ENCODE data around the gene MYO18B. TPM values are rescaled to one million over a fixed set of nuclear protein-coding genes. Genes with fewer than 3 reads are reported as not detected.

MYO18B gene
- total RNA-seq, 4 donors from 2014 or later, result under 0.01 to 0.50 (median 0.13) TPM

DNA sequence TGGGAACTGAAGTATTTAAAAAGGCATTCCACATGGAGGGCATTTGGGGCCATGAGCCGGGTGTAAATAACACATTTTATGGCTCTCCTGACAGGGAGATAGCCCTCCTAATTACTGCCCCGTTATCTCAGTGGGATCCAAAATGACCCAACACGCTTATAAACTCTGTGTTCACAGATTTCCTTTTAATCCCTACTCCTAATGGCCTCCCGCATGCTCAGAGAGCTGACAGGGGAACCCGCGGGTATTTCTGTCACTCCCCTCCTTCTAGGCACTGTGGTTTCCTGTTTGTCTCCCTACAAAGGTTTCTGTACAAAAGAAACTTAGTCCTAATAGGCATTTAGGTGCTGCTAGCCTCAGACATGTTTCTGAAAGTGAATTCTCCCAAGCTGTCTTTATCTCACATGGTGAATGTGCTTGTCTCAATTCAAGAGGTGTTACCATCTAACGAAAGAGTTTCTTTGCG lies 224.5 kb downstream of the MYO18B start:
- Histone ChIP-seq H3K9me3 (peaks cover 0 to 9% (median 2%) of the 10 kb centered on the region in 4 donors), H3K27me3 (peaks cover 0 to 41% (median 2%) of the 10 kb centered on the region in 4 donors), H3K36me3 (peaks cover 0 to 13% (median 0%) of the 10 kb centered on the region in 4 donors), H3K27ac (replicated peaks in 1 of 4) (no peak overlapping the region), H3K4me3 (no peak overlapping the region), H3K4me1 (peaks cover 0 to 6% (median 0%) of the 10 kb centered on the region in 4 donors)
- no peak for TF ChIP-seq POLR2A (IDR thresholded peaks at IDR 0.05; ENCODE audit: low read depth)
- no peak for TF ChIP-seq POLR2AphosphoS5 (IDR thresholded peaks at IDR 0.05)
- TF ChIP-seq, protein P1, sequence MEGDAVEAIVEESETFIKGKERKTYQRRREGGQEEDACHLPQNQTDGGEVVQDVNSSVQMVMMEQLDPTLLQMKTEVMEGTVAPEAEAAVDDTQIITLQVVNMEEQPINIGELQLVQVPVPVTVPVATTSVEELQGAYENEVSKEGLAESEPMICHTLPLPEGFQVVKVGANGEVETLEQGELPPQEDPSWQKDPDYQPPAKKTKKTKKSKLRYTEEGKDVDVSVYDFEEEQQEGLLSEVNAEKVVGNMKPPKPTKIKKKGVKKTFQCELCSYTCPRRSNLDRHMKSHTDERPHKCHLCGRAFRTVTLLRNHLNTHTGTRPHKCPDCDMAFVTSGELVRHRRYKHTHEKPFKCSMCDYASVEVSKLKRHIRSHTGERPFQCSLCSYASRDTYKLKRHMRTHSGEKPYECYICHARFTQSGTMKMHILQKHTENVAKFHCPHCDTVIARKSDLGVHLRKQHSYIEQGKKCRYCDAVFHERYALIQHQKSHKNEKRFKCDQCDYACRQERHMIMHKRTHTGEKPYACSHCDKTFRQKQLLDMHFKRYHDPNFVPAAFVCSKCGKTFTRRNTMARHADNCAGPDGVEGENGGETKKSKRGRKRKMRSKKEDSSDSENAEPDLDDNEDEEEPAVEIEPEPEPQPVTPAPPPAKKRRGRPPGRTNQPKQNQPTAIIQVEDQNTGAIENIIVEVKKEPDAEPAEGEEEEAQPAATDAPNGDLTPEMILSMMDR (IDR thresholded peaks at IDR 0.05), result no peak
- TF ChIP-seq EP300 (IDR thresholded peaks at IDR 0.05), result no peak
- WGBS, result 19% methylated on average over 8 of the region's 8 CpGs
- intact Hi-C loops (cut with DNase I), result no loop called here
- no peak for DNase-seq (ENCODE audit: extremely low spot score)

DNA sequence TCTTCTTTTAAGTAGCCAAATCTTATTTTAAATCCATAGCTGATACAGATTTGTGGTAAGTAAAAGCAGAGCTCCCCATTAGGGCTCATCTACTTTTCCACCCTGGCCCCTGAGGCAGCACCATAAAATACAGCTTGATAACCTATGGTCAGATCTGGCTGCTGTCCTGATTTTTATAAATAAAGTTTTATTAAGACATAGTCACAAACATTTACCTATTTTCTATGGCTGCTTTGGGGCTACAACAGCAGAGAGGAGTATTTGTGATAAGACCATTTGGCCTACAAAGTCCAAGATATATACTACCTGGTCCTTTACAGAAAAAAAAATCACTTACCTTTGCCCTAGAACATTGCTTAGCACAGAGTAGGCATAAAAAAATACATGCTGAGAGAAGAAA lies 227.3 kb downstream of the MYO18B start:
- no peak overlapping the region for H3K27ac ChIP-seq (replicated peaks in 1 of 4)
- no peaks in the 10 kb centered on the region for H3K36me3 ChIP-seq
- no peaks in the 10 kb centered on the region for H3K9me3 ChIP-seq
- DNase-seq (ENCODE audit: extremely low spot score), result no peak
- TF ChIP-seq EP300 (IDR thresholded peaks at IDR 0.05) (no peak), POLR2A (IDR thresholded peaks at IDR 0.05; ENCODE audit: low read depth) (no peak), POLR2AphosphoS5 (IDR thresholded peaks at IDR 0.05) (no peak)
- TF ChIP-seq, protein P1 (IDR thresholded peaks at IDR 0.05), result no peak
- H3K4me1 ChIP-seq, result peaks cover 0 to 6% (median 0%) of the 10 kb centered on the region in 4 donors
- peaks cover 0 to 39% (median 2%) of the 10 kb centered on the region in 4 donors for H3K27me3 ChIP-seq
- intact Hi-C loops (cut with DNase I), result no loop called here
- no peak overlapping the region for H3K4me3 ChIP-seq

- Histone ChIP-seq H3K36me3 (no peaks in the 10 kb centered on the region), H3K4me1 (peaks cover 0 to 6% (median 0%) of the 10 kb centered on the region in 4 donors), H3K27me3 (peaks cover 0 to 39% (median 2%) of the 10 kb centered on the region in 4 donors), H3K4me3 (no peak overlapping the region), H3K9me3 (no peaks in the 10 kb centered on the region), H3K27ac (replicated peaks in 1 of 4) (no peak overlapping the region)
- WGBS, result 87% methylated on average over 2 of the region's 2 CpGs
- no peak for DNase-seq (ENCODE audit: extremely low spot score)
- TF ChIP-seq EP300 (IDR thresholded peaks at IDR 0.05) (no peak), POLR2AphosphoS5 (IDR thresholded peaks at IDR 0.05) (no peak), POLR2A (IDR thresholded peaks at IDR 0.05; ENCODE audit: low read depth) (no peak)
- TF ChIP-seq, protein P1 (IDR thresholded peaks at IDR 0.05), result no peak
- intact Hi-C loops (cut with DNase I), result no loop called here
These were observed 227.9 kb downstream of the MYO18B start for GRCh38 chr22:25969901-25970300.

DNA sequence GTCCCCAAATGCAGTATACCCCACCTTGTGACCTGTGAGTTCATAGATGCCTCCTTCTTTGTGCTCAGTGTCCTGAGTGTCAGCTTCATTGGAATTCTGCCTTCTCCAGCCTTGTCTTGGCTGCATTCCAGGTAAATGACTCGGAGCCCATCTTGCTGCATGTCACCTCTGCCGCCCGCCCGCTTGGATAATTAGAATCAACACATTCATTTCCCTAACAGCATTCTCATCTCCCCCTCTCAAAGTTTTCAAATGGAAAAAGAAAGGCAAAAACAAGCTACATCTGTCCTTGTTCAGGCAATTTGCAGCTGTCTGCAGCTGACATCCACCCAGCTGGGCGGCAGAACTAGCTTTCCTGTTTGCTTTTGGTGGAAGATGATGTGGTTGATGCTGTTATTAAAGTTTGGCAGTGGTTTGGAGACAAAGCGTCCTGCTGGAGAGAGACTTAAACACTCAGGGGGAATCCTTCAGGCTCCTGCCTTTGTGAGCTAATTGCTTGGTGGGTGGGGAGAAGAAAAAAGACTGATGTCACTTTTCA lies 228.5 kb downstream of the MYO18B start:
- no peak for TF ChIP-seq EP300 (IDR thresholded peaks at IDR 0.05)
- TF ChIP-seq, protein P1 (IDR thresholded peaks at IDR 0.05), result no peak
- TF ChIP-seq POLR2AphosphoS5 (IDR thresholded peaks at IDR 0.05), result no peak
- TF ChIP-seq POLR2A (IDR thresholded peaks at IDR 0.05; ENCODE audit: low read depth), result no peak
- WGBS, result 2% methylated on average over 6 of the region's 6 CpGs

More for the DNA sequence above, 228.5 kb downstream of the MYO18B start:
- Histone ChIP-seq H3K9me3 (no peaks in the 10 kb centered on the region), H3K4me1 (peaks cover 0 to 6% (median 0%) of the 10 kb centered on the region in 4 donors), H3K27me3 (peaks cover 0 to 36% (median 1%) of the 10 kb centered on the region in 4 donors), H3K27ac (replicated peaks in 1 of 4) (no peak overlapping the region), H3K4me3 (no peak overlapping the region), H3K36me3 (no peaks in the 10 kb centered on the region)
- intact Hi-C loops (cut with DNase I), result no loop called here
- no peak for DNase-seq (ENCODE audit: extremely low spot score)

Data from esophagus muscularis mucosa (tissue), 4 donors.